Liver (tissue), 9 donors: ENCODE measurements around the gene FARP1. TPM values are rescaled to one million over a fixed set of nuclear protein-coding genes. Genes with fewer than 3 reads are reported as not detected.

Source experiments
- DNase-seq: peaks from one replicate; pipeline ENCODE4 v3.0.0-alpha.2; 2017; ENCODE audit warnings: low spot score
- H3K27ac ChIP-seq, 2 donors: one replicate each; pipeline ENCODE4 v1.7.0; 2013; ENCODE audit warnings: inconsistent platforms in 2 of 2, low read length in 2 of 2, control low read depth in 1 of 2, low read depth in 1 of 2, mild to moderate bottlenecking in 1 of 2
- H3K27me3 ChIP-seq, 4 donors: one replicate each; pipeline versions ENCODE4 v1.6.1 to v1.7.0; 2013; ENCODE audit warnings: low read length in 3 of 4, inconsistent platforms in 1 of 4, mild to moderate bottlenecking in 1 of 4, moderate library complexity in 1 of 4; ENCODE audit not compliant: control insufficient read depth in 4 of 4, insufficient read depth in 4 of 4
- H3K36me3 ChIP-seq, 4 donors: one replicate each; pipeline versions ENCODE4 v1.6.1 to v1.7.0; 2013; ENCODE audit warnings: low read length in 3 of 4, mild to moderate bottlenecking in 3 of 4, low read depth in 1 of 4, moderate library complexity in 1 of 4; ENCODE audit not compliant: control insufficient read depth in 4 of 4, insufficient read depth in 3 of 4
- H3K4me1 ChIP-seq, 4 donors: one replicate each; pipeline versions ENCODE4 v1.6.1 to v1.7.0; 2013; ENCODE audit warnings: low read length in 3 of 4, mild to moderate bottlenecking in 3 of 4, moderate library complexity in 1 of 4; ENCODE audit not compliant: control insufficient read depth in 4 of 4, insufficient read depth in 4 of 4
- H3K4me3 ChIP-seq, 3 donors: one replicate each; pipeline versions ENCODE4 v1.6.1 to v1.7.0; 2013; ENCODE audit warnings: low read length in 3 of 3, control low read depth in 1 of 3, low read depth in 1 of 3, mild to moderate bottlenecking in 1 of 3
- H3K9ac ChIP-seq, 2 donors: one replicate each; pipeline ENCODE4 v1.7.0; 2013; ENCODE audit warnings: low read length in 2 of 2, mild to moderate bottlenecking in 2 of 2, moderate library complexity in 2 of 2, control low read depth in 1 of 2, low read depth in 1 of 2
- H3K9me3 ChIP-seq, 4 donors: one replicate each; pipeline versions ENCODE4 v1.6.1 to v1.7.0; 2013; ENCODE audit warnings: low read length in 3 of 4; ENCODE audit not compliant: control insufficient read depth in 4 of 4
- FOXA1 ChIP-seq: IDR thresholded peaks from 2 replicates; pipeline ENCODE4 v1.6.1; 2016; ENCODE audit warnings: antibody characterized with exemption
- FOXA2 ChIP-seq: IDR thresholded peaks from 2 replicates; pipeline ENCODE4 v1.6.1; 2016; ENCODE audit warnings: antibody characterized with exemption
- HNF4A ChIP-seq, 2 donors: conservative IDR thresholded peaks; 2 replicates each; pipeline ENCODE4 v1.6.1; 2016; ENCODE audit warnings: antibody characterized with exemption in 2 of 2, mild to moderate bottlenecking in 2 of 2
- HNF4G ChIP-seq: IDR thresholded peaks from 2 replicates; pipeline ENCODE4 v1.6.1; 2016; ENCODE audit warnings: antibody characterized with exemption
- NR2F2 ChIP-seq: IDR thresholded peaks from 2 replicates; pipeline ENCODE4 v1.6.1; 2016; ENCODE audit warnings: antibody characterized with exemption
- RAD21 ChIP-seq, 2 donors: IDR thresholded peaks; 2 replicates each; pipeline ENCODE4 v1.6.1; 2016; ENCODE audit warnings: antibody characterized with exemption in 2 of 2, mild to moderate bottlenecking in 2 of 2
- RXRA ChIP-seq, 2 donors: IDR thresholded peaks; 2 replicates each; pipeline ENCODE4 v1.6.1; 2017 to 2018; ENCODE audit warnings: antibody characterized with exemption in 2 of 2, mild to moderate bottlenecking in 1 of 2
- SP1 ChIP-seq: IDR thresholded peaks from 2 replicates; pipeline ENCODE4 v1.6.1; 2018; ENCODE audit warnings: antibody characterized with exemption, mild to moderate bottlenecking
- TAF1 ChIP-seq: conservative IDR thresholded peaks from 2 replicates; pipeline ENCODE4 v1.6.1; 2016; ENCODE audit warnings: antibody characterized with exemption, mild to moderate bottlenecking
- ZBTB33 ChIP-seq: IDR thresholded peaks from 2 replicates; pipeline ENCODE4 v1.6.1; 2016; ENCODE audit warnings: antibody characterized with exemption
- WGBS: extraction: QIAGEN DNeasy Blood & Tissue Kit; methylation state at CpG from one replicate; pipeline ENCODE4 v1.1.7; 2013; 5-methylcytosine and 5-hydroxymethylcytosine counted together
- polyA plus RNA-seq, 2 donors: library from polyadenylated mRNA; stranded (reverse) in 1 of 2; unstranded in 1 of 2; fragments of 200-250 nt in 1 of 2; fragments of >200 nt in 1 of 2; fragmentation: Nextera tagmentation in 1 of 2; extraction: Ambion mirVana in 1 of 2; gene quantifications; one replicate each; pipeline versions ENCODE4 v1.2.1 to v1.2.3, GENCODE V29; 2013 to 2015
- total RNA-seq, 2 donors: library from RNA; depleted of rRNA; stranded (reverse); fragments of >200 nt; gene quantifications; one replicate each; pipeline ENCODE4 v1.2.3, GENCODE V29; 2014
- TF ChIP-seq, protein P1 (sequence below): IDR thresholded peaks from 2 replicates; pipeline ENCODE4 v1.6.1; 2016; ENCODE audit warnings: antibody characterized with exemption, mild to moderate bottlenecking
- donor health status: healthy.
- donor health status: healthy.
- donor health status: healthy.
- donor health status: healthy.
- donor health status: healthy.

The FARP1 gene
- total and polyA plus RNA-seq, 4 donors: 28.4 to 62.6 (median 39.8) TPM

GRCh38 chr13:98299235-98299965, 156.5 kb downstream of the FARP1 start:
- Histone ChIP-seq H3K9me3 (no peaks in the 10 kb centered on the region), H3K27me3 (no peaks in the 10 kb centered on the region), H3K9ac (no peak overlapping the region), H3K4me3 (no peak overlapping the region), H3K36me3 (no peaks in the 10 kb centered on the region), H3K27ac (no peak overlapping the region), H3K4me1 (peaks cover 0 to 9% (median 3%) of the 10 kb centered on the region in 4 donors)
- TF ChIP-seq ZBTB33: no peak
- no peak for TF ChIP-seq HNF4G
- TF ChIP-seq FOXA1: no peak
- TF ChIP-seq HNF4A (conservative IDR thresholded peaks at IDR 0.05): no peak
- TF ChIP-seq, protein P1, sequence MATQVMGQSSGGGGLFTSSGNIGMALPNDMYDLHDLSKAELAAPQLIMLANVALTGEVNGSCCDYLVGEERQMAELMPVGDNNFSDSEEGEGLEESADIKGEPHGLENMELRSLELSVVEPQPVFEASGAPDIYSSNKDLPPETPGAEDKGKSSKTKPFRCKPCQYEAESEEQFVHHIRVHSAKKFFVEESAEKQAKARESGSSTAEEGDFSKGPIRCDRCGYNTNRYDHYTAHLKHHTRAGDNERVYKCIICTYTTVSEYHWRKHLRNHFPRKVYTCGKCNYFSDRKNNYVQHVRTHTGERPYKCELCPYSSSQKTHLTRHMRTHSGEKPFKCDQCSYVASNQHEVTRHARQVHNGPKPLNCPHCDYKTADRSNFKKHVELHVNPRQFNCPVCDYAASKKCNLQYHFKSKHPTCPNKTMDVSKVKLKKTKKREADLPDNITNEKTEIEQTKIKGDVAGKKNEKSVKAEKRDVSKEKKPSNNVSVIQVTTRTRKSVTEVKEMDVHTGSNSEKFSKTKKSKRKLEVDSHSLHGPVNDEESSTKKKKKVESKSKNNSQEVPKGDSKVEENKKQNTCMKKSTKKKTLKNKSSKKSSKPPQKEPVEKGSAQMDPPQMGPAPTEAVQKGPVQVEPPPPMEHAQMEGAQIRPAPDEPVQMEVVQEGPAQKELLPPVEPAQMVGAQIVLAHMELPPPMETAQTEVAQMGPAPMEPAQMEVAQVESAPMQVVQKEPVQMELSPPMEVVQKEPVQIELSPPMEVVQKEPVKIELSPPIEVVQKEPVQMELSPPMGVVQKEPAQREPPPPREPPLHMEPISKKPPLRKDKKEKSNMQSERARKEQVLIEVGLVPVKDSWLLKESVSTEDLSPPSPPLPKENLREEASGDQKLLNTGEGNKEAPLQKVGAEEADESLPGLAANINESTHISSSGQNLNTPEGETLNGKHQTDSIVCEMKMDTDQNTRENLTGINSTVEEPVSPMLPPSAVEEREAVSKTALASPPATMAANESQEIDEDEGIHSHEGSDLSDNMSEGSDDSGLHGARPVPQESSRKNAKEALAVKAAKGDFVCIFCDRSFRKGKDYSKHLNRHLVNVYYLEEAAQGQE: peak; percentile 83
- whole genome bisulfite sequencing: 90% methylated on average over 6 of the region's 6 CpGs
- no peak for DNase-seq

DNA sequence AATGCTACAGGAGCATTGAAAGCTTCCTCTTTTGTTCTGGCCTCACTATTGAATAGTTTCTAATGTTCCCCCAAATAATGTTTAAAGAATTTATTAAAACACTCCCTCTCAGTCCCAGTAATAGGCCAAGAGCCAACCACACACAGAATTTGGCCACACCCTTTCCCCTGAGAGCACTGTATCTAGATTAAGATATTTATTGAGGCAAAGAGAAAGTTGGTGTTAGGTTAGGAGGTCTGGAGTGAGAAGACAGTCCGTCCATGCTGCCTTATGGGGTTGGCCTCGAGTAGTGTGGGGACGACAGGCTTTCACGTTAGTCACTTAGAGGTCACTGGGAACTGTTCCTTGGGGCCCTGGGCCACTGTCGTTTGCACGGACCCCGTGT, 157.1 kb downstream of the FARP1 start:
- no peaks in the 10 kb centered on the region for H3K9me3 ChIP-seq
- H3K27me3 ChIP-seq: no peaks in the 10 kb centered on the region
- no peaks in the 10 kb centered on the region for H3K36me3 ChIP-seq
- 77% methylated on average over 7 of the region's 7 CpGs for WGBS
- DNase-seq: no peak
- no peak overlapping the region for H3K9ac ChIP-seq
- no peak overlapping the region for H3K4me3 ChIP-seq
- TF ChIP-seq ZBTB33 (no peak), TAF1 (no peak)
- peaks cover 0 to 9% (median 3%) of the 10 kb centered on the region in 4 donors for H3K4me1 ChIP-seq
- no peak overlapping the region for H3K27ac ChIP-seq

- no peaks in the 10 kb centered on the region for H3K36me3 ChIP-seq
- no peaks in the 10 kb centered on the region for H3K27me3 ChIP-seq
- DNase-seq: no peak
- no peak overlapping the region for H3K4me3 ChIP-seq
- H3K9me3 ChIP-seq: no peaks in the 10 kb centered on the region
- no peak overlapping the region for H3K27ac ChIP-seq
- 75% methylated on average over 7 of the region's 7 CpGs for WGBS
- no peak overlapping the region for H3K9ac ChIP-seq
- peaks cover 0 to 6% (median 1%) of the 10 kb centered on the region in 4 donors for H3K4me1 ChIP-seq
- no peak for TF ChIP-seq TAF1
- no peak for TF ChIP-seq SP1
- no peak for TF ChIP-seq HNF4A (conservative IDR thresholded peaks at IDR 0.05)
- no peak for TF ChIP-seq FOXA2
- no peak for TF ChIP-seq NR2F2
- TF ChIP-seq RAD21 (IDR thresholded peaks at IDR 0.05): no peak
- TF ChIP-seq RXRA (IDR thresholded peaks at IDR 0.05): no peak
- TF ChIP-seq, protein P1: no peak
- no peak for TF ChIP-seq ZBTB33
Measured at GRCh38 chr13:98300956-98301641, 158.2 kb downstream of the FARP1 start.
